ENCODE results near the gene SLC35E2B. TPM values are rescaled to one million over a fixed set of nuclear protein-coding genes. Genes with fewer than 3 reads are reported as not detected.
"Not testable (repeated sequence)": the region's sequence is repeated elsewhere in the genome, so short reads cannot be mapped to it uniquely, and the experiment has no call there.

The SLC35E2B gene
- total RNA-seq, 1 donor from 2014 or later: 119 TPM

GRCh38 chr1:1639368-1639767, 53.2 kb downstream of the SLC35E2B start:
- not testable (repeated sequence) for H3K4me3 Mint-ChIP-seq; H3K4me1 Mint-ChIP-seq; DNase-seq (ENCODE audit: low spot score in 2 of 2, unreplicated experiment in 2 of 2); H3K27me3 Mint-ChIP-seq (ENCODE audit: low read depth); H3K27ac Mint-ChIP-seq; H3K9me3 Mint-ChIP-seq; H3K36me3 Mint-ChIP-seq

- H3K27ac Mint-ChIP-seq; DNase-seq (ENCODE audit: low spot score in 2 of 2, unreplicated experiment in 2 of 2); H3K36me3 Mint-ChIP-seq; H3K4me1 Mint-ChIP-seq; H3K4me3 Mint-ChIP-seq; H3K27me3 Mint-ChIP-seq (ENCODE audit: low read depth); H3K9me3 Mint-ChIP-seq: not testable (repeated sequence)
Measured at GRCh38 chr1:1638528-1638927, 54.1 kb downstream of the SLC35E2B start.

- H3K36me3 Mint-ChIP-seq; DNase-seq (ENCODE audit: low spot score in 2 of 2, unreplicated experiment in 2 of 2); H3K27ac Mint-ChIP-seq; H3K4me1 Mint-ChIP-seq; H3K9me3 Mint-ChIP-seq; H3K27me3 Mint-ChIP-seq (ENCODE audit: low read depth); H3K4me3 Mint-ChIP-seq: not testable (repeated sequence)
Measured at GRCh38 chr1:1637479-1637875, 55.1 kb downstream of the SLC35E2B start.

- H3K9me3 Mint-ChIP-seq; H3K36me3 Mint-ChIP-seq; H3K27me3 Mint-ChIP-seq (ENCODE audit: low read depth); H3K27ac Mint-ChIP-seq; H3K4me3 Mint-ChIP-seq; H3K4me1 Mint-ChIP-seq; DNase-seq (ENCODE audit: low spot score in 2 of 2, unreplicated experiment in 2 of 2): not testable (repeated sequence)
Measured at GRCh38 chr1:1636621-1637478, 55.7 kb downstream of the SLC35E2B start.

GRCh38 chr1:1634613-1635012, 58.0 kb downstream of the SLC35E2B start:
- H3K4me3 Mint-ChIP-seq; H3K9me3 Mint-ChIP-seq; DNase-seq (ENCODE audit: low spot score in 2 of 2, unreplicated experiment in 2 of 2); H3K27ac Mint-ChIP-seq; H3K4me1 Mint-ChIP-seq; H3K27me3 Mint-ChIP-seq (ENCODE audit: low read depth); H3K36me3 Mint-ChIP-seq: not testable (repeated sequence)

GRCh38 chr1:1633409-1633808, 59.2 kb downstream of the SLC35E2B start:
- not testable (repeated sequence) for H3K4me1 Mint-ChIP-seq; H3K27ac Mint-ChIP-seq; H3K9me3 Mint-ChIP-seq; DNase-seq (ENCODE audit: low spot score in 2 of 2, unreplicated experiment in 2 of 2); H3K4me3 Mint-ChIP-seq; H3K27me3 Mint-ChIP-seq (ENCODE audit: low read depth); H3K36me3 Mint-ChIP-seq

- Mint-ChIP-seq H3K36me3 (no peaks in the 10 kb centered on the region), H3K4me1 (peaks cover 3% of the 10 kb centered on the region), H3K27ac (peak within 1 kb of the TSS; percentile 61), H3K4me3 (peak within 1 kb of the TSS; percentile 61), H3K9me3 (no peaks in the 10 kb centered on the region), H3K27me3 (ENCODE audit: low read depth) (peaks cover 9% of the 10 kb centered on the region)
- no peak for TF ChIP-seq CTCF (IDR thresholded peaks at IDR 0.05; ENCODE audit: unreplicated experiment)
- DNase-seq (ENCODE audit: low spot score in 2 of 2, unreplicated experiment in 2 of 2): peak in 1 of 2 experiments; percentile 42
Measured at GRCh38 chr1:1631782-1632420, 60.7 kb downstream of the SLC35E2B start, which contains the start of gene MMP23B. MMP23B (plus strand) TSS chr1:1632173; CDS start chr1:1632219, 46 bp downstream.

- DNase-seq (ENCODE audit: low spot score in 2 of 2, unreplicated experiment in 2 of 2): peak in 1 of 2 experiments; percentile 39
- Mint-ChIP-seq H3K27me3 (ENCODE audit: low read depth) (peaks cover 9% of the 10 kb centered on the region), H3K36me3 (no peaks in the 10 kb centered on the region), H3K9me3 (no peaks in the 10 kb centered on the region), H3K4me3 (peak overlapping the region; percentile 61), H3K4me1 (peaks cover 3% of the 10 kb centered on the region), H3K27ac (peak overlapping the region; percentile 61)
- TF ChIP-seq CTCF (IDR thresholded peaks at IDR 0.05; ENCODE audit: unreplicated experiment): no peak
Measured at GRCh38 chr1:1630965-1631781, 61.4 kb downstream of the SLC35E2B start.
